Kidney (tissue), 14 donors: ENCODE results near the gene NBR1. TPM values are rescaled to one million over a fixed set of nuclear protein-coding genes. Genes with fewer than 3 reads are reported as not detected.
A peak's percentile ranks its signal among the peaks of the same experiment; 100 is the strongest.

Experiments used
- DNase-seq, 5 donors: peaks; one replicate each; pipeline ENCODE4 v3.0.0-alpha.2; 2013 to 2020
- FAIRE-seq: peaks from 2 replicates; lab custom pipeline; 2012; peaks lifted over from hg19 to GRCh38; lab: Jason Lieb, UNC
- H3K27ac ChIP-seq, 2 donors: one replicate each; pipeline ENCODE4 v1.7.0; 2013; ENCODE audit warnings: low read depth in 2 of 2, low read length in 2 of 2, inconsistent platforms in 1 of 2
- H3K27me3 ChIP-seq: one replicate; pipeline ENCODE4 v1.7.1; 2013; ENCODE audit warnings: low read length, inconsistent platforms; ENCODE audit not compliant: control insufficient read depth, insufficient read depth
- H3K36me3 ChIP-seq, 3 donors: one replicate each; pipeline versions ENCODE4 v1.7.0 to v1.7.1; 2013; ENCODE audit warnings: low read length in 3 of 3, control low read depth in 1 of 3, inconsistent platforms in 1 of 3; ENCODE audit not compliant: insufficient read depth in 3 of 3, control insufficient read depth in 2 of 3
- H3K4me1 ChIP-seq, 3 donors: one replicate each; pipeline versions ENCODE4 v1.7.0 to v1.7.1; 2013; ENCODE audit warnings: low read length in 3 of 3, inconsistent platforms in 1 of 3, low read depth in 1 of 3; ENCODE audit not compliant: control insufficient read depth in 2 of 3, insufficient read depth in 2 of 3
- H3K4me3 ChIP-seq, 3 donors: one replicate each; pipeline versions ENCODE4 v1.7.0 to v1.8.1; 2013; ENCODE audit warnings: low read length in 3 of 3, control low read depth in 1 of 3, inconsistent platforms in 1 of 3
- H3K9ac ChIP-seq, 3 donors: one replicate each; pipeline versions ENCODE4 v1.7.0 to v1.7.1; 2013; ENCODE audit warnings: low read length in 3 of 3, control low read depth in 1 of 3, inconsistent platforms in 1 of 3
- H3K9me3 ChIP-seq, 3 donors: one replicate each; pipeline versions ENCODE4 v1.7.0 to v1.7.1; 2013; ENCODE audit warnings: low read length in 3 of 3, control low read depth in 1 of 3, inconsistent platforms in 1 of 3; ENCODE audit not compliant: control insufficient read depth in 2 of 3, insufficient read depth in 1 of 3
- CTCF ChIP-seq: IDR thresholded peaks from 3 replicates; pipeline ENCODE4 v1.5.1; 2012; ENCODE audit warnings: mild to moderate bottlenecking, moderate library complexity, borderline replicate concordance; ENCODE audit not compliant: insufficient read depth; ENCODE audit errors: extremely low read depth
- intact Hi-C: fragments of 100-400 bp; cut with DNase I; formaldehyde crosslinking; loops from one replicate; pipeline ENCODE4 v1.11.1; 2022
- polyA plus RNA-seq: library from polyadenylated mRNA; stranded (reverse); fragments of 350-450 nt; fragmentation: Illumina TruSeq; extraction: RNeasy Lipid Tissue Mini Kit (QIAGEN cat#74804); gene quantifications from one replicate; pipeline ENCODE4 v1.2.3, GENCODE V29; 2014; ENCODE audit warnings: low read depth, low replicate concordance; ENCODE audit not compliant: insufficient read depth
- total RNA-seq: library from RNA; stranded (reverse); fragmentation: NEBNext Ultra II Directional; extraction: Animal tissue kit (Norgen Biotek cat#: 25700); gene quantifications from one replicate; pipeline ENCODE4 v1.2.1, GENCODE V29; 2021
- donor health status: control.
- donor health status: control.
- donor health status: control.
- donor health status: control.
- donor health status: control.
- donor health status: DM: yes; HTN: yes; CAD: no.
- donor health status: Normal renal cell carcinoma (clear cell type).

NBR1 gene
- total and polyA plus RNA-seq, 2 donors from 2014 or later: 50.4 to 88.9 TPM

DNA sequence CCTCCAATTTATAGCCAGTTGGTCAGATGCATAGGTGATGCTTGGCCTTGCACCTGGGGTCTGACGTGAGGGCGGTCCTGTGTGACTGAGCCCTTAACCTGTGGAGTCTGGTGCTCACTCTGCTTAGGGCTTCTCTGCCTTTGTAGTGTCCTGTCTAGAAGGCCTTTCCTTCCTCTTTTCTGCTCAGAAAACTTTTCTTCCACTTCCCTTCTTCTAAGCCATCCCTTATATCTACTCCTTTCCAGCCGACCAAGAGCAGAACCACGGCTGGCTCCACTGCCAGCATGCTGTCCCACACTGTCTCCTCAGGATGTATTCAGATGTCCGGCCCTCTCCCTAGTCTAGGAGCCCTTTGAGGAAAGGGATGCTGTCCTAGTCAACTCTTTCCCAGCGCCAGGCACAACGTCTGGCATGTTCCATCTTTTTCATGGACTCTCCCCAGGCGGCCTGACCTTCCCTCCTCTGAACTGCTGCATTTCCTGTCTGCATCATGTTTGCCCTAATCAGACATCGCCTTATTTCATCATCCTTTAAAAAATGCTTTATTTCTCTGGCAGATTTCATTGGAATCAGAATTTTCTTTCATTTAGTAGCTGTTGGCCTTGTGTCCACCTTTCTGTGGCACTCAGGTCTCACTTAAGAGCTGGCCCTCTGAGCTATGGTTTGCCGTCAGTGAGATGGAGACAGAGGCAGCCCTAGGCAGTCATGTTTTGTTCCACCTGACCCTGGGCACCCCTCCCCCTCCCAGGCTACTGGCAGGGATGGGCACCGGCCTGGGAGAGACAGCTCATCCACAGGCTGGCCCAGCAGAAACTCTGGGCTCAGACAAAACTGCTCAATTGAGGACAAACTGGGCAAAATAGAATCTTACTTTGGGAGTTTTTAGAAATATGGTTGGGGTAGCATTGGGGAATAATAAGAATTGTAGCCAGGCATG lies 30.4 kb upstream of the NBR1 start:
- DNase-seq (no peak), FAIRE-seq (no peak)
- H3K9me3 ChIP-seq: no peaks in the 10 kb centered on the region
- peaks cover 0 to 3% (median 0%) of the 10 kb centered on the region in 3 donors for H3K36me3 ChIP-seq
- no peak overlapping the region for H3K9ac ChIP-seq
- no peak overlapping the region for H3K27ac ChIP-seq
- no peak overlapping the region for H3K4me3 ChIP-seq
- no peaks in the 10 kb centered on the region for H3K4me1 ChIP-seq
- intact Hi-C loops: no loop called here
- H3K27me3 ChIP-seq: no peaks in the 10 kb centered on the region
- no peak for TF ChIP-seq CTCF

DNA sequence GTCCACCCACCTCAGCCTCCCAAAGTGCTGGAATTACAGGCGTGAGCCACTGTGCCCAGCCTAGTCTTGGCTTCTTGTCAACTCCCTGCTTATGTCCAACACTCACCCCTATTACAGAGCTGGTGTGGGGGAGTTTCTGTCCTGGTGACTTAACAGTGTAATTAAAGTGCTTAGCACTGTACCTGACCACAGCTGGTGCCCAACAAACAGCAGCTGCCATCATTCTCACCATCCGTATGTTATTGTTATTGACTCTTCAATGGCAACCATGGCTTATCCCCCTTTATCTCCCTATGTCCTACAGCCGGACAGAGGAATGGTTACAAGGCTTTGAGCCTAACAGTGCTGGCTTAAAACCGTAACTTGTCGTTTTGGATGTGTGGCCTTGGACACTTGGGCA lies 28.9 kb upstream of the NBR1 start:
- Histone ChIP-seq H3K9me3 (no peaks in the 10 kb centered on the region), H3K4me3 (no peak overlapping the region), H3K27me3 (no peaks in the 10 kb centered on the region), H3K27ac (no peak overlapping the region), H3K36me3 (peaks cover 0 to 3% (median 0%) of the 10 kb centered on the region in 3 donors), H3K4me1 (no peaks in the 10 kb centered on the region), H3K9ac (no peak overlapping the region)
- intact Hi-C loops: no loop called here
- DNase-seq (peak in 1 of 5 donors; percentile 12), FAIRE-seq (no peak)
- TF ChIP-seq CTCF: no peak

- Histone ChIP-seq H3K27ac (no peak overlapping the region), H3K36me3 (peaks cover 0 to 3% (median 0%) of the 10 kb centered on the region in 3 donors), H3K27me3 (no peaks in the 10 kb centered on the region), H3K4me3 (no peak overlapping the region), H3K9me3 (no peaks in the 10 kb centered on the region), H3K9ac (no peak overlapping the region), H3K4me1 (no peaks in the 10 kb centered on the region)
- DNase-seq (no peak), FAIRE-seq (no peak)
- TF ChIP-seq CTCF: no peak
- intact Hi-C loops: no loop called here
Observed at GRCh38 chr17:43143201-43143600, 27.8 kb upstream of the NBR1 start.
